ENCODE data around the gene ATP23.

The ATP23 gene

GRCh38 chr12:57943438-57944080 lies 2.2 kb downstream of the ATP23 start:
- H3K79me2 ChIP-seq (ENCODE audit: low read length) = peaks cover 7% of the 10 kb centered on the region
- no peak overlapping the region for H3K27ac ChIP-seq (ENCODE audit: low read length)
- H4K20me1 ChIP-seq (ENCODE audit: insufficient read depth, low read length) = no peaks in the 10 kb centered on the region; the same call in 1 of the 2 replicates
- no peak overlapping the region for H3K4me2 ChIP-seq (ENCODE audit: low read length)
- no peak overlapping the region for H3K4me3 ChIP-seq (ENCODE audit: low read length)
- no peaks in the 10 kb centered on the region for H3K36me3 ChIP-seq (replicated peaks; ENCODE audit: low read depth, low read length)
- H3K27me3 ChIP-seq (ENCODE audit: low read depth, low read length) = no peaks in the 10 kb centered on the region
- no peak overlapping the region for H2AFZ ChIP-seq (ENCODE audit: low read depth, low read length)
- no peaks in the 10 kb centered on the region for H3K9me3 ChIP-seq (ENCODE audit: insufficient read depth, low read length)
- peaks cover 10% of the 10 kb centered on the region for H3K4me1 ChIP-seq (ENCODE audit: low read length)
- TF ChIP-seq EZH2phosphoT487 (IDR thresholded peaks at IDR 0.05; ENCODE audit: low read depth) = no peak
- TF ChIP-seq, protein P1, sequence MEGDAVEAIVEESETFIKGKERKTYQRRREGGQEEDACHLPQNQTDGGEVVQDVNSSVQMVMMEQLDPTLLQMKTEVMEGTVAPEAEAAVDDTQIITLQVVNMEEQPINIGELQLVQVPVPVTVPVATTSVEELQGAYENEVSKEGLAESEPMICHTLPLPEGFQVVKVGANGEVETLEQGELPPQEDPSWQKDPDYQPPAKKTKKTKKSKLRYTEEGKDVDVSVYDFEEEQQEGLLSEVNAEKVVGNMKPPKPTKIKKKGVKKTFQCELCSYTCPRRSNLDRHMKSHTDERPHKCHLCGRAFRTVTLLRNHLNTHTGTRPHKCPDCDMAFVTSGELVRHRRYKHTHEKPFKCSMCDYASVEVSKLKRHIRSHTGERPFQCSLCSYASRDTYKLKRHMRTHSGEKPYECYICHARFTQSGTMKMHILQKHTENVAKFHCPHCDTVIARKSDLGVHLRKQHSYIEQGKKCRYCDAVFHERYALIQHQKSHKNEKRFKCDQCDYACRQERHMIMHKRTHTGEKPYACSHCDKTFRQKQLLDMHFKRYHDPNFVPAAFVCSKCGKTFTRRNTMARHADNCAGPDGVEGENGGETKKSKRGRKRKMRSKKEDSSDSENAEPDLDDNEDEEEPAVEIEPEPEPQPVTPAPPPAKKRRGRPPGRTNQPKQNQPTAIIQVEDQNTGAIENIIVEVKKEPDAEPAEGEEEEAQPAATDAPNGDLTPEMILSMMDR (IDR thresholded peaks at IDR 0.05; ENCODE audit: low read depth, low read length) = no peak
- no peak overlapping the region for H3K9ac ChIP-seq (ENCODE audit: low read length)

DNA sequence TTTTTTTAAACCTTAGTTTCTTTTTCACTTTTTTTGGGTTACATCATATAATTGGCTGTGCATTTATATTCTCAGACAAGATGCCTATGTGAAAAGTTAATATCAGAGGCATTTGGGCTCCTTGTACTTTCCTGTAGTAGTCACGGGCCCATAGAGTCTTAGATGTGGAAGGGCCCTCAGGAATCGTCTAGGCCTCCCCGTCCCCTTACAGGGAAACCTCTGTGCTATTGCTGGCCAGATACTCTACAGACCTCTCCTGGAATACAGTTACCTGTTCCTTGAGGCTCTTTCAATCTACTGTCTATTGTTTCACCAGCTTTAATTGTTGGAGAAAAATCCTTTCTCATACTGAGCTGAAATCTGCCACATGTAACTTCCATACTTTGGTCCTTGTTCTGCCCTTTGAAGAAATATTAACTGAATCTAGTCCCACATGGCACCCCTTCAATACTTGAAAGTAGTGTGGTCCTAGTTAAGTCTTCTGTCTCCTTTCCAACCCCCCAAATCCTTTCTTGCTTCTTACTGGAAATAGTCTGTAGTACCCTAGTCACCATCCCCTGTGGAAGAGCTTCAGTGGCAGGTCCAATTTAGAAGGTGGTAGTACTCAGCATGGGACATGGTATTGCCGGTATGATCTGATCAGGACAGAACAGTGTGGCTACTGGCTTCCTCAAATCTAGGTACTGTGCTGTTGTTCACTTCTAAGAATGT lies 3.1 kb downstream of the ATP23 start:
- H3K27me3 ChIP-seq (ENCODE audit: low read depth, low read length) = no peaks in the 10 kb centered on the region
- H3K36me3 ChIP-seq (replicated peaks; ENCODE audit: low read depth, low read length) = no peaks in the 10 kb centered on the region
- peaks cover 7% of the 10 kb centered on the region for H3K79me2 ChIP-seq (ENCODE audit: low read length)
- no peak overlapping the region for H3K4me2 ChIP-seq (ENCODE audit: low read length)
- no peak overlapping the region for H2AFZ ChIP-seq (ENCODE audit: low read depth, low read length)
- peaks cover 10% of the 10 kb centered on the region for H3K4me1 ChIP-seq (ENCODE audit: low read length)
- H3K9ac ChIP-seq (ENCODE audit: low read length) = no peak overlapping the region
- TF ChIP-seq EZH2phosphoT487 (IDR thresholded peaks at IDR 0.05; ENCODE audit: low read depth) = no peak
- TF ChIP-seq, protein P1 (IDR thresholded peaks at IDR 0.05; ENCODE audit: low read depth, low read length) = no peak
- H3K9me3 ChIP-seq (ENCODE audit: insufficient read depth, low read length) = no peaks in the 10 kb centered on the region
- no peak overlapping the region for H3K27ac ChIP-seq (ENCODE audit: low read length)
- H4K20me1 ChIP-seq (ENCODE audit: insufficient read depth, low read length) = no peaks in the 10 kb centered on the region; the same call in 1 of the 2 replicates
- H3K4me3 ChIP-seq (ENCODE audit: low read length) = no peak overlapping the region

DNA sequence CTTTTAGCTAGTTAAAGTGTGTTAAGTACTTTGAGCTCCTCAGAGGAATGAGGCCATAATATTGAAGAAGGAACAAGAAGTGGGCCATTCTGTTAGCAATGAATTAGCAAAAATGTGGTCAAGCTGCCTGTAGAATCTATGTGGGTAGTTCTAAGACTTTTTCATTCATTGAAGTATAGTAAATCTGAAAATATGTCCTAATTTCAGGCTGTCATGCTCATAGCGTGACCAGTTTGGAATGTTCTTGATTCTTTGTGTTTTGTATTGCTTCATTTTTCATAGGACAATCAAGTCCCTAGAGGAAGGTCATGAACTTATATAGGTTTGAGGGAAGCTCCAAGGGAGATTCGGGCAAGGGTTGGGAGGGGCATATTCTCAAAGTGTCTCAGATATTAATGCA lies 11.4 kb downstream of the ATP23 start:
- Histone ChIP-seq H3K4me2 (ENCODE audit: low read length) (no peak overlapping the region), H2AFZ (ENCODE audit: low read depth, low read length) (no peak overlapping the region), H3K36me3 (replicated peaks; ENCODE audit: low read depth, low read length) (peaks cover 32% of the 10 kb centered on the region), H3K9ac (ENCODE audit: low read length) (no peak overlapping the region), H3K4me3 (ENCODE audit: low read length) (no peak overlapping the region), H4K20me1 (ENCODE audit: insufficient read depth, low read length) (no peaks in the 10 kb centered on the region), H3K9me3 (ENCODE audit: insufficient read depth, low read length) (no peaks in the 10 kb centered on the region), H3K4me1 (ENCODE audit: low read length) (no peaks in the 10 kb centered on the region), H3K27me3 (ENCODE audit: low read depth, low read length) (no peaks in the 10 kb centered on the region), H3K27ac (ENCODE audit: low read length) (no peak overlapping the region), H3K79me2 (ENCODE audit: low read length) (no peaks in the 10 kb centered on the region)
- TF ChIP-seq, protein P1 (IDR thresholded peaks at IDR 0.05; ENCODE audit: low read depth, low read length) = no peak
- no peak for TF ChIP-seq EZH2phosphoT487 (IDR thresholded peaks at IDR 0.05; ENCODE audit: low read depth)

DNA sequence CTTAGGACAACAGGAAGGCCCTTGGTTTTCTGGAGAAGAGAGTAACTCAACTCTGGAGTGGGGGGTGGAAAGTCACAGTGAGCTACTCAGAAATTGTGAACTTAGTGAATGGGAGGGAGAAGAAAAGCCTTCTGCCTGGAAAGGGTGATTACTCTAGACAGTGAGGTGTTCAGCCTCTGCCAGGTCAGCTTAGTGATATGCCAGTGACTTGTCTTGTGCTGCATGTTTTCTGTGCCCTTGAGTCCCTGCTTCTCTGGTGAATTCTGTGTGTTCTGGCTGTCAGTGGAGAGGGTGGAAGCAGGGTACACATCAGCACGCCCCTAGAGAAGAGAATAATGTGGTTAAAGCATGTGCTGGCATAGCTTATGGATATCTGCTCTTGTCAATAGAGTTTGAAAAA lies 13.4 kb downstream of the ATP23 start:
- peaks cover 37% of the 10 kb centered on the region for H3K36me3 ChIP-seq (replicated peaks; ENCODE audit: low read depth, low read length)
- no peaks in the 10 kb centered on the region for H3K79me2 ChIP-seq (ENCODE audit: low read length)
- H3K4me2 ChIP-seq (ENCODE audit: low read length) = no peak overlapping the region
- no peaks in the 10 kb centered on the region for H4K20me1 ChIP-seq (ENCODE audit: insufficient read depth, low read length)
- no peaks in the 10 kb centered on the region for H3K9me3 ChIP-seq (ENCODE audit: insufficient read depth, low read length)
- TF ChIP-seq, protein P1 (IDR thresholded peaks at IDR 0.05; ENCODE audit: low read depth, low read length) = no peak
- no peak for TF ChIP-seq EZH2phosphoT487 (IDR thresholded peaks at IDR 0.05; ENCODE audit: low read depth)
- no peak overlapping the region for H3K4me3 ChIP-seq (ENCODE audit: low read length)
- no peak overlapping the region for H2AFZ ChIP-seq (ENCODE audit: low read depth, low read length)
- H3K9ac ChIP-seq (ENCODE audit: low read length) = no peak overlapping the region
- no peak overlapping the region for H3K27ac ChIP-seq (ENCODE audit: low read length)
- H3K27me3 ChIP-seq (ENCODE audit: low read depth, low read length) = no peaks in the 10 kb centered on the region
- H3K4me1 ChIP-seq (ENCODE audit: low read length) = no peaks in the 10 kb centered on the region

Data from OCI-LY3 (cell line).